K562 (cell line): ENCODE data around the gene WASF2. TPM values are rescaled to one million over a fixed set of nuclear protein-coding genes. Genes with fewer than 3 reads are reported as not detected.

Experiments
- CBFB ChIP-seq: sonication (generic); formaldehyde crosslinking; IDR thresholded peaks from 2 replicates; pipeline ENCODE4 v1.4.0; 2020; ENCODE audit warnings: mild to moderate bottlenecking, missing genetic modification reagents
- NFIX ChIP-seq: fragments of 250-450 bp; sonication (Bioruptor Pico); IDR thresholded peaks from 2 replicates; pipeline ENCODE4 v1.4.0; 2020; ENCODE audit warnings: low read depth, mild to moderate bottlenecking, moderate library complexity
- PHF8 ChIP-seq: fragments of 200-600 bp; sonication (generic); IDR thresholded peaks from 2 replicates; pipeline ENCODE4 v1.6.1; 2012; ENCODE audit warnings: mixed run types, mild to moderate bottlenecking, inconsistent platforms, low read length, moderate library complexity, borderline replicate concordance
- POLR2AphosphoS2 ChIP-seq: IDR thresholded peaks from 2 replicates; pipeline ENCODE4 v1.6.1; 2012; ENCODE audit warnings: low read length, improper control_type of control experiment
- RAD21 ChIP-seq, 2 experiments: fragments of 250-450 bp in 1 of 2; fragments of 450-650 bp in 1 of 2; sonication (Bioruptor Pico) in 1 of 2; formaldehyde crosslinking in 1 of 2; IDR thresholded peaks in 1 of 2; conservative IDR thresholded peaks in 1 of 2; 2 replicates each; pipeline versions ENCODE4 v1.4.0 to v1.8.0; 2020 to 2022; ENCODE audit warnings: mild to moderate bottlenecking in 2 of 2, moderate library complexity in 1 of 2
- SMARCC2 ChIP-seq: fragments of 450-650 bp; IDR thresholded peaks from 2 replicates; pipeline ENCODE4 v1.6.1; 2017; ENCODE audit warnings: antibody characterized with exemption, moderate library complexity, mild to moderate bottlenecking, low read depth
- ZKSCAN8 ChIP-seq: fragments of 200-800 bp; sonication (Bioruptor generic); IDR thresholded peaks from 2 replicates; pipeline ENCODE4 v1.6.1; 2016; ENCODE audit warnings: missing genetic modification characterization, missing compliant biosample characterization
- ZNF24 ChIP-seq: fragments of 450-650 bp; IDR thresholded peaks from 2 replicates; pipeline ENCODE4 v1.6.1; 2016
- ZNF551 ChIP-seq: fragments of 250-450 bp; sonication (Bioruptor Pico); IDR thresholded peaks from 2 replicates; pipeline ENCODE4 v1.5.0; 2021; ENCODE audit warnings: mild to moderate bottlenecking, moderate library complexity
- polyA plus RNA-seq, 8 experiments: library from polyadenylated mRNA; depleted of rRNA in 4 of 8; stranded (reverse) in 5 of 8; unstranded in 3 of 8; fragments of >200 nt; fragmentation: Nextera tagmentation in 2 of 8; fragmentation: Illumina TruSeq in 1 of 8; extraction: Ambion mirVana in 2 of 8; extraction: Trizol in 1 of 8; gene quantifications; 2 replicates each; pipeline versions ENCODE4 v1.2.1 to v1.2.3, GENCODE V29; 2011 to 2014; ENCODE audit warnings: inconsistent platforms in 1 of 8, missing spikeins in 1 of 8
- total RNA-seq, 7 experiments: library from RNA; depleted of rRNA in 6 of 7; stranded (reverse); fragments of >200 nt in 6 of 7; fragmentation: Illumina TruSeq in 2 of 7; extraction: Trizol in 2 of 7; gene quantifications; 2 replicates each; pipeline versions ENCODE4 v1.2.1 to v1.2.3, GENCODE V29; 2011 to 2021; ENCODE audit warnings: low replicate concordance in 1 of 7
- TF ChIP-seq, protein P1 (sequence below): fragments of 200-400 bp; formaldehyde crosslinking; IDR thresholded peaks from 2 replicates; pipeline ENCODE4 v1.6.1; 2017; ENCODE audit warnings: mild to moderate bottlenecking, low read depth, low read length, moderate library complexity
- TF ChIP-seq, protein P2 (sequence below): IDR thresholded peaks from 2 replicates; pipeline ENCODE4 v1.6.1; 2014; ENCODE audit warnings: antibody characterized with exemption
- TF ChIP-seq, protein P3 (sequence below): sonication (generic); formaldehyde crosslinking; IDR thresholded peaks from 2 replicates; pipeline ENCODE4 v1.8.0; 2023; ENCODE audit warnings: mild to moderate bottlenecking, missing genetic modification reagents
- TF ChIP-seq, protein P4 (sequence below): sonication (generic); formaldehyde crosslinking; IDR thresholded peaks from 2 replicates; pipeline ENCODE4 v1.9.0; 2022; ENCODE audit warnings: mild to moderate bottlenecking, missing genetic modification reagents
- TF ChIP-seq, protein P5 (sequence below): fragments of 450-650 bp; IDR thresholded peaks from 2 replicates; pipeline ENCODE4 v1.6.1; 2016; ENCODE audit warnings: antibody characterized with exemption
- TF ChIP-seq, protein P6 (sequence below): fragments of 450-650 bp; IDR thresholded peaks from 2 replicates; pipeline ENCODE4 v1.6.1; 2016; ENCODE audit warnings: missing biosample characterization, missing genetic modification characterization

The WASF2 gene
- total and polyA plus RNA-seq, 9 of the 15 experiments (the other 6 are each of a cell fraction or from before 2014, with no cell fraction given), result 8.2 to 163 (median 31.2) TPM

DNA sequence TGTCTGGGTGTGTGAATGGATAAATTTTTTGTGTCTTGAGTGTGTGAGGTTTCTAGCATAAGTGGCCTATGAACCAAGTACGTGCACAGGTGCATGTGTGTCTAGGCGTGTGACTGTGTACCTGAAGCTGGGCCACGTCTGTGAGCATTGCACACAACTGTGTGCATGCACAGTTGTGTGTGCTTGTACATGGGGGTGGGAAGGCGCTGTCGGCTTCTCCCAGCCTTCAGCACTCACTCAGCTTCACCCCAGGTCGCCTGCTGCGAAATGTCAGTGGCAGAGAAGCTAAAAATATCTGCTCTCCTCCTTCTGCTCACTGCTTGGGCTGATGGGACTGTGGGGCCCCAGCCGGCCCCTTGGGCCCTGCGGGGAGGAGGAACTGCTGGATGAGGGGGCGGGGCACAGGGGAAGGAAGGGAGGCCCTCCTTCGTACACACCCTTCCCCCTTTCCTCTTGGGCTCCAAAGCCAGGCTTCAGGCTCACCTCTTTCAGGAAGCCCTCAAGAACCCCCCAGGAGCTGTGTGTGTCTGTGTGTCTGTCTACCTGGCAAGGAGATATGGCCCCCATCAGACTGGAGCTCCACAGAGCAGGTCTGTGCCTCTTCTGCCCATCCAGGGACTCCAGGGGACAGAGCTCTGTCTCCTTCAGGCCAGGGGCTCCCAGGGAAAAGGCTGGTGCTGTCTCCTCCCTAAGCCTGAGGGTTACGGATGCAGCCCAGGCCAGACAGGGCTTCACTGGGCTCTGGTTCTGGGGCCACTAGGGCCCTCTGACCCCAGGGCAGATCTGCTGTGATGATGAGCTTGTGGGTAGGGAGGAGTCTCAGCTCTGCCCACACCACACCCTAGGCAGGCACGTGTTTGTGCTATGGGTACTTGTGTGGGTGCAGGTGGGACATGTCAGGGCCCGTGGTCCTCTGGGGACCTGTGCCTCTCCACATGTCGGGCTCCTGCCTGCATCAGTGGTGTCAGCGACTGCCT, 35.6 kb upstream of the WASF2 start (continued):
- TF ChIP-seq, protein P1, sequence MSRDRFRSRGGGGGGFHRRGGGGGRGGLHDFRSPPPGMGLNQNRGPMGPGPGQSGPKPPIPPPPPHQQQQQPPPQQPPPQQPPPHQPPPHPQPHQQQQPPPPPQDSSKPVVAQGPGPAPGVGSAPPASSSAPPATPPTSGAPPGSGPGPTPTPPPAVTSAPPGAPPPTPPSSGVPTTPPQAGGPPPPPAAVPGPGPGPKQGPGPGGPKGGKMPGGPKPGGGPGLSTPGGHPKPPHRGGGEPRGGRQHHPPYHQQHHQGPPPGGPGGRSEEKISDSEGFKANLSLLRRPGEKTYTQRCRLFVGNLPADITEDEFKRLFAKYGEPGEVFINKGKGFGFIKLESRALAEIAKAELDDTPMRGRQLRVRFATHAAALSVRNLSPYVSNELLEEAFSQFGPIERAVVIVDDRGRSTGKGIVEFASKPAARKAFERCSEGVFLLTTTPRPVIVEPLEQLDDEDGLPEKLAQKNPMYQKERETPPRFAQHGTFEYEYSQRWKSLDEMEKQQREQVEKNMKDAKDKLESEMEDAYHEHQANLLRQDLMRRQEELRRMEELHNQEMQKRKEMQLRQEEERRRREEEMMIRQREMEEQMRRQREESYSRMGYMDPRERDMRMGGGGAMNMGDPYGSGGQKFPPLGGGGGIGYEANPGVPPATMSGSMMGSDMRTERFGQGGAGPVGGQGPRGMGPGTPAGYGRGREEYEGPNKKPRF, result no peak
- no peak for TF ChIP-seq NFIX (CRISPR knock-in tag)
- no peak for TF ChIP-seq ZNF24
- TF ChIP-seq, protein P2, sequence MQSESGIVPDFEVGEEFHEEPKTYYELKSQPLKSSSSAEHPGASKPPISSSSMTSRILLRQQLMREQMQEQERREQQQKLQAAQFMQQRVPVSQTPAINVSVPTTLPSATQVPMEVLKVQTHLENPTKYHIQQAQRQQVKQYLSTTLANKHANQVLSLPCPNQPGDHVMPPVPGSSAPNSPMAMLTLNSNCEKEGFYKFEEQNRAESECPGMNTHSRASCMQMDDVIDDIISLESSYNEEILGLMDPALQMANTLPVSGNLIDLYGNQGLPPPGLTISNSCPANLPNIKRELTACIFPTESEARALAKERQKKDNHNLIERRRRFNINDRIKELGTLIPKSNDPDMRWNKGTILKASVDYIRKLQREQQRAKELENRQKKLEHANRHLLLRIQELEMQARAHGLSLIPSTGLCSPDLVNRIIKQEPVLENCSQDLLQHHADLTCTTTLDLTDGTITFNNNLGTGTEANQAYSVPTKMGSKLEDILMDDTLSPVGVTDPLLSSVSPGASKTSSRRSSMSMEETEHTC, result no peak
- TF ChIP-seq, protein P3, sequence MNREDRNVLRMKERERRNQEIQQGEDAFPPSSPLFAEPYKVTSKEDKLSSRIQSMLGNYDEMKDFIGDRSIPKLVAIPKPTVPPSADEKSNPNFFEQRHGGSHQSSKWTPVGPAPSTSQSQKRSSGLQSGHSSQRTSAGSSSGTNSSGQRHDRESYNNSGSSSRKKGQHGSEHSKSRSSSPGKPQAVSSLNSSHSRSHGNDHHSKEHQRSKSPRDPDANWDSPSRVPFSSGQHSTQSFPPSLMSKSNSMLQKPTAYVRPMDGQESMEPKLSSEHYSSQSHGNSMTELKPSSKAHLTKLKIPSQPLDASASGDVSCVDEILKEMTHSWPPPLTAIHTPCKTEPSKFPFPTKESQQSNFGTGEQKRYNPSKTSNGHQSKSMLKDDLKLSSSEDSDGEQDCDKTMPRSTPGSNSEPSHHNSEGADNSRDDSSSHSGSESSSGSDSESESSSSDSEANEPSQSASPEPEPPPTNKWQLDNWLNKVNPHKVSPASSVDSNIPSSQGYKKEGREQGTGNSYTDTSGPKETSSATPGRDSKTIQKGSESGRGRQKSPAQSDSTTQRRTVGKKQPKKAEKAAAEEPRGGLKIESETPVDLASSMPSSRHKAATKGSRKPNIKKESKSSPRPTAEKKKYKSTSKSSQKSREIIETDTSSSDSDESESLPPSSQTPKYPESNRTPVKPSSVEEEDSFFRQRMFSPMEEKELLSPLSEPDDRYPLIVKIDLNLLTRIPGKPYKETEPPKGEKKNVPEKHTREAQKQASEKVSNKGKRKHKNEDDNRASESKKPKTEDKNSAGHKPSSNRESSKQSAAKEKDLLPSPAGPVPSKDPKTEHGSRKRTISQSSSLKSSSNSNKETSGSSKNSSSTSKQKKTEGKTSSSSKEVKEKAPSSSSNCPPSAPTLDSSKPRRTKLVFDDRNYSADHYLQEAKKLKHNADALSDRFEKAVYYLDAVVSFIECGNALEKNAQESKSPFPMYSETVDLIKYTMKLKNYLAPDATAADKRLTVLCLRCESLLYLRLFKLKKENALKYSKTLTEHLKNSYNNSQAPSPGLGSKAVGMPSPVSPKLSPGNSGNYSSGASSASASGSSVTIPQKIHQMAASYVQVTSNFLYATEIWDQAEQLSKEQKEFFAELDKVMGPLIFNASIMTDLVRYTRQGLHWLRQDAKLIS (CRISPR knock-in tag), result no peak
- TF ChIP-seq SMARCC2, result no peak
- TF ChIP-seq, protein P4, sequence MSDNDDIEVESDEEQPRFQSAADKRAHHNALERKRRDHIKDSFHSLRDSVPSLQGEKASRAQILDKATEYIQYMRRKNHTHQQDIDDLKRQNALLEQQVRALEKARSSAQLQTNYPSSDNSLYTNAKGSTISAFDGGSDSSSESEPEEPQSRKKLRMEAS, result peak; percentile 77
- TF ChIP-seq, protein P5, sequence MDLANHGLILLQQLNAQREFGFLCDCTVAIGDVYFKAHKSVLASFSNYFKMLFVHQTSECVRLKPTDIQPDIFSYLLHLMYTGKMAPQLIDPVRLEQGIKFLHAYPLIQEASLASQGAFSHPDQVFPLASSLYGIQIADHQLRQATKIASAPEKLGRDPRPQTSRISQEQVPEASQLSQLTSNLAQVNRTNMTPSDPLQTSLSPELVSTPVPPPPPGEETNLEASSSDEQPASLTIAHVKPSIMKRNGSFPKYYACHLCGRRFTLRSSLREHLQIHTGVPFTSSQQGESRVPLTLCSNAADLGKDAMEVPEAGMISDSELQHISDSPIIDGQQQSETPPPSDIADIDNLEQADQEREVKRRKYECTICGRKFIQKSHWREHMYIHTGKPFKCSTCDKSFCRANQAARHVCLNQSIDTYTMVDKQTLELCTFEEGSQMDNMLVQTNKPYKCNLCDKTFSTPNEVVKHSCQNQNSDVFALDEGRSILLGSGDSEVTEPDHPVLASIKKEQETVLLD, result no peak
- TF ChIP-seq ZKSCAN8 (CRISPR knock-in tag), result no peak
- no peak for TF ChIP-seq ZNF551 (CRISPR knock-in tag)
- TF ChIP-seq, protein P6, sequence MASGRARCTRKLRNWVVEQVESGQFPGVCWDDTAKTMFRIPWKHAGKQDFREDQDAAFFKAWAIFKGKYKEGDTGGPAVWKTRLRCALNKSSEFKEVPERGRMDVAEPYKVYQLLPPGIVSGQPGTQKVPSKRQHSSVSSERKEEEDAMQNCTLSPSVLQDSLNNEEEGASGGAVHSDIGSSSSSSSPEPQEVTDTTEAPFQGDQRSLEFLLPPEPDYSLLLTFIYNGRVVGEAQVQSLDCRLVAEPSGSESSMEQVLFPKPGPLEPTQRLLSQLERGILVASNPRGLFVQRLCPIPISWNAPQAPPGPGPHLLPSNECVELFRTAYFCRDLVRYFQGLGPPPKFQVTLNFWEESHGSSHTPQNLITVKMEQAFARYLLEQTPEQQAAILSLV (tag), result no peak
- peak; percentile 52; the same call in 1 of the 2 replicates for TF ChIP-seq PHF8
- TF ChIP-seq RAD21 (CRISPR knock-in tag; conservative IDR thresholded peaks at IDR 0.05 in 1 of 2, IDR thresholded peaks at IDR 0.05 in 1 of 2), result peak in 1 of 2 experiments; percentile 34; a peak in 3 of 4 replicates
- TF ChIP-seq POLR2AphosphoS2, result no peak
- no peak for TF ChIP-seq CBFB (CRISPR knock-in tag)
